Nucleus accumbens (tissue), 56 donors: ENCODE measurements around the gene SEMA3E.
"Not testable (repeated sequence)": the region's sequence is repeated elsewhere in the genome, so short reads cannot be mapped to it uniquely, and the experiment has no call there.

ENCODE experiments used
- DNase-seq, 56 donors: peaks; one replicate each; lab custom pipeline; 2025; lab: John Stamatoyannopoulos, UW

SEMA3E gene

DNA sequence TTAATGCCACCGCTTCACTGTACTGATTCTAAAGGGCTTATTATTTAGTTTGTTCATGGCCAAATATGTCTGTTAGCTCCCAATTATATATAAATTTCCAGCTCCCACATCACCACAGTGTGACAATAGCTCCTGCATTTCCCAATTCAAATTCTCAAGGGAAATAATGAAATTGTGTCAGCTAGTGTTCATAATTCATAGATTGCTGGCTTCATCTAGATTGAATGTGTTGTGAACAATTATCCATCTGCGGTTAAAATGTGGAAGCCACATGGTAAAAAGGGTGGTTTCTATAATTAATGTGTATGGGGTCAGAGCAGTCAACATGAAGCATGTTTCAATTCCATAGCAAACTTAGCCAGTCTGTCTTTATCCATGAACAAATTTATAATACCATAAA, 154.3 kb downstream of the SEMA3E start:
- DNase-seq, result no peak

DNA sequence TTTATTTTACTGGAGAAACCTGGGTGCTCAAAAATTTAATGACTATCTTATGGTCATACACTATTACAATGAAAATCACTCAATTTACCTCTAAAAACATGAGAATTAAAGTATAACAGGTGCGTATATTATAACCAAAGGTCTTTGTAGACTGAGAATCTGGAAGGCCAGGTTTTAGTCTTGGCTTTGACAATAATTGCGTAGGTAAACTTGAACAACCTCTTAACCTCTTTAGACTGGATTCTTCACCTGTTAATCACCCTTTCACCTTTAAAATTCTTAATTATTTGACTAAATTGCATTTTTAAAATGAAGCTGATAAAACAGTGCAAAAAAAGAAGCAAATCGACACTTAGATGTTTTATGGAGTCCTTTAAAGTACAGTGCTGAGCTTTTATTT, 156.1 kb downstream of the SEMA3E start:
- DNase-seq, result no peak

DNA sequence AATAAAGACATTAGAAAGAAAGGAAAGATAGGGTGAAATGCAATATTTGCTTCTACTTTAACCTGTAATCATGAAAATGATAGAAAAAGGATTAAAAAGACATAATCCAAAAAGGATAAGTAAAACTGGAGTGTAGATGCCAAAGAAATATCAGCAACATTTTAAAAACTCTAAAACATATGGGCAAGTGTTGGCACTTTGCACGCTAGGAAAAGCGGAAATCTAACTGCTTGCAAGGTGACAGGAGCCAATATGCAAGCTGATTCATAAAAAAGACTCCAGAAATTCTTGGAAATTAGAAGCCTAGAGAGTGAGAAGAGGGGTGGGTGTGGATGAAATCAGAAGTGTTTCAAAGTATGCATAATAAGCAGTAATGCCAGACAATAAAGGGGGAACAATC, 161.1 kb downstream of the SEMA3E start:
- no peak for DNase-seq

DNA sequence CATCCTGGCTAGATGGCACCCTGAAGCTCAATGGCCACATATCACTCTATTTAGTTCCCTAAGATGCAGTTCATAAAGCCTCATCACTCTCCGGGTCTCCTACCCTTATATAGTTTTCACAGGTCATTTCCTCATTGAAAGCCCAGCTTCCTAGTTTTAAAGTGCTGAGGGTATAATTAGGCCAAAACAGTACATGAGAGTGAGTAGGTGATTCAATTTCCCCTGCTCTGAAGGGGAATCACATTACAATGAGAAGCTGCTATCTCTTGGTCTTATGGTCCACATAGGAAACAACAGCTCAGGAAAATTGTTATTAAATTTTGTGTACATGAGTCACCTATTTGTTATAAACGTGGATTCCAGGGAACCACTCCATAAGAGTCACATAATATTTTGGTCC, 162.0 kb downstream of the SEMA3E start:
- DNase-seq, result no peak

DNA sequence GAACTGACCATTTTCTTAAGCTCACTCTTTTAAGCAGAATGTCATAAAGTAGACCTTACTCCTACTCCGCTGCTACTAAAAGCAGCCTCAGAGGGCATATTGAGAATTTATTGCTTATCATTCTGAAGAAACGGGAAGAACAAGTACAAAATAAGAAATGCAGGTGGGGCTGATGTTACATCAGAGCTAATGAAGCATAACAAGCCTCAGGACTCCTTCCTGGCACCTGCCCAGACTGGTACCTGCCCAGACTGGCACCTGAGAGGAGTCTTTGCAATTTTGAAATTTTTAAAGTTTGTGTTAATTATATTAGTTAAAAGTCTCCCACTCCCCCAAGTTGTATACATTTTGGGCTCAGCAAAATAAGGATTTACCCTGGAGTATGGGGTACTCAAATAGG, 162.4 kb downstream of the SEMA3E start:
- DNase-seq, result no peak

DNA sequence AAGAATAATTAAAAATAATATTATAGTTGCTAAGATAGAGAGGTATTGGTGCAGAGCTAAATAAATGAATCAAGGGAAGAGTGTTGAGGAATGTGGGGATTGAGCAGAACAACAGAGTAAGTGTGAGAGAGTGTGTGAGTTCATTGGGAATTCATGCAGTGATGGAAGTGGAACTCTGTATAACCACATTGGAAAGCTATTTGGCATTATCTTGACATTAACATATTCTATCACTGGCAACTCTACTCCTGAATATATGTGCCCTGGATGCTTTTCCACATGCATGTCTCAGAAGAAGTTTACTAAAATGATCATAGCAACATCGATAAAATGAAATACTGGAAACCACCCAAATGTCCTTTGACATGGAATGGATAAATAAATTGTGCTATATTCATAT, 164.1 kb downstream of the SEMA3E start:
- DNase-seq, result no peak

DNA sequence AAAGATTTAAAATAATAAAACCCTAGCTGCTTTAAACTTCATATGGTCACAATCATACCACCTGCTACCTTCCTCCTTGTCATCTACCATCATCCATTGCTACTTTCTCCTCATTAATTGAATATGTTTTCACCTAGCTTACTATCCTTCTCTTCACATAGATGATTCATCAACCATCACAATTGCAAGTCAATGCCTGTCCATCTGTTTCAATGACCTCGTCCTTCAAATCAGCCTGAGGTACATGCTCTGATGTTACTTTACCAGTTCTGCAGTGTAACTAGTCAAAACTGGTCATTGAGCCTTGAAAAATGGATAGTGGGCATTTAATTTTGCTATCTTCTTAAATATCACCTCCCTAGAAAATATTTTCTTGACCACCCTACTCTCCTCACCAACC, 164.7 kb downstream of the SEMA3E start:
- DNase-seq, result no peak

DNA sequence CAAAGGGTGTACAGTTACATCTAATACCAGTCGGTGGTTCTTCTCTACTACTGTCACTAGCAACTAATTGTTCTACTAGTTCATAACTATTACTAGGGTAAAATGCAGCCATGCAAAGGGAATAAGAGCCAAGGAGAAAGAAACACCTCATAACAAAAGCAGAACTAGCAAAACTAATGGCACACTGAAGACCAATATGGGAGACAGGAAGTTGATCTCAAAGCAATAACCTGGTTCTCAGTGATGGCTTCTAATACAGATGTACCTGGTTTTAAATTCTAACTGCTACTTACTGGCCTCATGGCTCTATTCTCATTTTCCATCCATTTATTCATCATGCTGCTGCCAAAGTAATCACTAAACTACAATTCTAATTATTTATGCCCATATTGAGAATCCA, 170.3 kb downstream of the SEMA3E start:
- no peak for DNase-seq

DNA sequence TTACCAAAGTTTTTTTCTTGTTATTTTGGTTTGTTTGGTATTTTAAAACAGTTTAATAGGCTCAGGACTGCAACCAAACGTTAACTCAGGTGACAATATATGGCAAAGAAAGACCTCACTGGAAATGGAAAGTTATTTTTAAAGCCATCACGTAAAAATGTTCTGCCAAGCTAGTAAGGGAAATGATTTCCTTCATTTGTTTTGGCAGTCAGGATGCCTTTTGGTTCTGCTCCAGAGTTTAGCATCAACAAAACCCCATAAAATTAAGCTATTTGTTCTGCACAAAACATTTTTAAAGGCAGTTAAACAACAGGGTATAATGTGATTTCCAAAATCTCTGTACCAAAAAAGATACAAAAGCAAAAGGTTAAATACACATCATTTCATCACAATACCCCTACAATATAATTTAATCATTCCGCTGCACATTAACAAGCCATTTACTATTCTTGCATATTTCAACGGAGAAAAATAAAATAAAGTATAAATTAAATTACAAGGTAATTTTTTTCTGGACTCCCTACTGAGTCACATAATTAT, 172.4 kb downstream of the SEMA3E start:
- no peak for DNase-seq

DNA sequence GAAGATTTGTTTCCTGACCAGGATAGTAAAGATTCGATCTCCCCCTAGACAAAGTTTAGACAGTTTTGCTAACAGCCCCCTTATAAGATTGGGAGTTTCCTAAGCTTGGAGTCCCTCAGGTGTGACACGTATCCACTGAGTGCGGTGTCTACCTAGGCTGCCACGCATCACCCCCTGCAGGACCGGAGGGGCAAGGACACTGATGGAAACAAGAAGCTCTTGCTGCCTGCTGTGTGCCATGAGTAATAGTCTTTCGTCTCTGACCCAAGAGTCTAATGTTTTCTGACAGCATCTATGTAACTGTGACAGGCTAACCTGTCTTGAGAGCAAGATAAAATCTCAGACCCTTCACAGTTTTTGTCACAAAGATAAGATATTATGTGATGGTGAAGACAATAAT, 173.5 kb downstream of the SEMA3E start:
- no peak for DNase-seq

DNA sequence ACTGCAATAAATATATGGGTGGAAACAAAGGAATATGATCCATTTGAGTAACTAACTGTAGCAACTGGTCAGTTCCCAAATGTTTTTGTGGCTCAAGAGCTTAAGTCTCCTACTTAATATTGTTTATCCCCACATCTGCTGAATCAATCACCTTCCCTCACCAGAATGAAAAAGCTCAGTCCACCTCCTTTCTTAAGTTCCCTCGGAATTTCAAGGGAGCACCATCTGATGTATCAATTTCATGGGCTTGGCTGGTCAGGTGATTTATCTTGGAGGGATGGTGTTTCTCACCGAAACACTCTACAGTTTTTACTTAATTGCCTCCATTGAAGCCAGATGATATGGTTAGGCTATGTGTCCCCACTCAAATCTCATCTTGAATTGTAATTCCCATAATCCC, 176.6 kb downstream of the SEMA3E start:
- no peak for DNase-seq

DNA sequence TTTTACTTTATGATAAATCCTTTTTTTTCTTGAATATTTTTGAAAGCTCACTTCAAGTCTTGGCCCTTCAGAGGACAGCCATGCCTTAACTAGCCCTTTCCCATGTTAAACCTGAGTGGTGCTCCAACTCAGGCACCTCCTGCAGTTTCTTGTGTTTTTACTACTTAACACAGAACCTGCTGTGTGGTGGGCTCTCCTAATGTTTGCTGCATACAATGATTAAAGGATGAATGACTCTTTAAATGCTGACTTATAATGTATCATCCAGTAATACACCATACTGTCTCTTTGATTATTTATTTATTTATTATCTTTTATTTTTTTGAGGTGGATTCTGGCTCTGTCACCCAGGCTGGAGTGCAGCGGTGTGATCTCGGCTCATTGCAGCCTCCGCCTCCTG, 179.4 kb downstream of the SEMA3E start:
- DNase-seq, result no peak

DNA sequence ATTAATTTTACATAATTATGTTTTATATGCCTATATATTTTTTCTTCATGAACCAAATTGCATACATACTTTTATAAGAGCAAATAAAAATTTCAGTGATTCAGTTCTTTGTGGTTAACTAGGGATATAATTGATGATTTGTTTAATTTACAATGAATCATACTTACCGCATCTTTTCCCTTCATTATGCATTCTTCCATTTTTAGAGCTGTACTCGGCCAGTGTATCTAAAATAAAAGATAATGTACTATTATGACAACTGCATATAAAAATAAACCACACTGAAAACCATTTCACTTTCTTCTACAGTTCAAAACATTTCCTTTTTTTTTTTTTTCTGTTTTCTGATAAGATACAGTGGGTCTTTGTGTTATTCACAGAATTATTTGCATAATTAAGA, 179.9 kb downstream of the SEMA3E start:
- no peak for DNase-seq

DNA sequence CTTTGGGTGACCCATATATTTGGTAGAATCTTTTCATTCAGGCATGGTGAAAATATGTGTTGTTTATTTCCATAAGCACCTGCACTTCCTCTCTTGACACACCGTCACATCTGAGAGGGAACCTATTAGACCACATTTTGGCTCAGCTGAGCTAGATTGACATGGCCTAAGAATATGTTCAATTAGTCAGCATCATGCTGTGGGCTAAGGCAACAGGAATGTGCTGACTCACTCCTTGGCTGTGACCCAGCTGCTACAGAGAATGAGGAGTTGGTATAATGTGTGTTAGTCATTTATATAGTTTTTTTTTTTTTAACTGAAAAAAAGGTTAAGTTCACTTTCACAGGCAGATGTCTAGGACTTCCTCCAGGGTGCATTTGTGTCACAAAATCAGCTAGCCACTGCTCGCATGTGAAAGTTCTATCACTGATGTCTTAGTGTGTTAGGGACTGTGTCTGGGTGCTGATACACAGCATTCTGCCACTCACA, 180.6 kb downstream of the SEMA3E start:
- peak in 51 of 56 donors; percentile 3 to 88 (median 41) for DNase-seq

DNA sequence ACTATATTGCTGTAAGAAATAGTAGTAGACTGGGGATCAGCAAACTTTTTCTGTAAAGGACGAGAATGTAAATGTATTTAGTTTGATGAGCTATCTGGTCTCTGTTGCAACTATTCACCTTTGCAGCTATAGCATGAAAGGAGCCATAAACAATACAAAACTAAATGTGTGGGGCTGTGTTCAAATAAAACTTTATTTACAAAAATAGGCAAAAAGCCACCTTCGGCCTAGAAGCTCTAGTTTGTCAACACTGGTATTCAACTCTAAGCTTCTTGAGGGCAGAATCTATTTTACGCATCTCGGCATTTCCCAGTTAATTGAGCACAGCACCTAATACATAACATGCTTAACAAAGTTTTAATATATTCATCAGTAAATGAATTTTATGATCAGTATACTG, 181.4 kb downstream of the SEMA3E start:
- no peak for DNase-seq

DNA sequence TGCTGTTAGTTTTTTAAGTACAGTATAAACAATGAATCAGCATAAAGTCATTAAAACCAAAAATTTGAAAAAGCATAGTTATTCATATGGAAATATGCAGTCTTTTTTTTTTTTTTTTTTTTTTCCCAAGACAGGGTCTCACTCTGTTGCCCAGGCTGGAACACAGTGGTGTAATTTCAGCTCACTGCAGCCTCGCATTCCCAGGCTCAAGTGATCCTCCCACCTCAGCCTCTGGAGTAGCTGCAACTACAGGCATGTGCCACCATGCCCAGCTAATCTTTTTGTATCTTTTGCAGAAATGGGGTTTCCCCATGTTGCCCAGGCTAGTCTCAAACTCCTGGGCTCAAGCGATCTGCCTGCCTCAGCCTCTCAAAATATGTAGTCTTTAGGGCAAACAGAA, 182.0 kb downstream of the SEMA3E start:
- no peak for DNase-seq

DNA sequence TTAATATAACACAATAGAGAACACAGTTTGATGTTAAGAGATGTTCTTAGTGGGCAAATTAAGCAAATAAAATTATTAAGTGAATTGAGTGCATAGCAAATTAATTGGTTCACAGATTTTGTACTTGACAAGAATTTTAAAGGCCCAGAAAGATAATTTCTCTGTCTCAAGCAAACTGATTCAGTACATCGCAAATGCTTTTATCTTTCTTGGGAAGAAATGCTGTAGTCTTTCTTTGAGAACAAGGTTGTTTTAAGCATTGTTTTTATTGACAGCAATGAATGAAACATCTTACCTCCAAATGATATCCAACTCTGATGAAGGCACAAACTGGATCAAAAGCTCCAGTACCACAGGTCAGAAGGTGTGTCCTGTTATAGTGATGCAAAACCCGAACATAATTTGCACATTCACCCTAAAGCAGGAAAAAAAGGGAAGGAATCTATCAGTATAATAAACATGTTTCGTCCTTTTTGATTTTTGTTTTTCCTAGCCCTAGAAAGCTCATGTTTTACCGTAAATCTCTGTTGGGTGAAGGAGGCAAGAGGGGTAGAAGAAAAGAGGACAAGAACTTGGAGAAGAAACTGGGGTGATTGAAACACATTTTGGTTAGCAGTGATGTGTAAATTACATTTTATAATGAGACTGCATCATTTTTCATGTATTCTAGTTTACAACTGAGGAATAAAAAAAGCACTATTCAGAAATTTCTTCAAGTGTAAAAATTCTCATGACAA, 182.6 kb downstream of the SEMA3E start:
- no peak for DNase-seq

DNA sequence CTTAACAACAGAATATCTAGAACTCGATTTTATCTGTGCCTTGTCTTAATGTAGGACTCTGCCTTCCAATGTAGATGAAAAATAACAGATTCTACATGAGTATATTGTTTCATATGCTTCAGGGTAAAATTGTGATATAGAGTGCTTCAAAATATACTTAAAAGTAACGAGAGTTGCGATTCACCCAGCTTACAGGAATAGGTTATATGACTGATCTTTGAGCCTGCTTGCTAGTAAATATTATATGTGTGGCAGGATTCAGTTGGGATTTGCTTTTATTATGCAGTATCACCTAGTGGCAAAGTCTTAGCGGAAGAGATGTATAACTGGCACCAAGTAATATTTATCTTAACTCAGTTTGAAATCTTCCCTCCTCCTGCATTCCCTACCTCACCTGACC, 183.3 kb downstream of the SEMA3E start:
- no peak for DNase-seq

DNA sequence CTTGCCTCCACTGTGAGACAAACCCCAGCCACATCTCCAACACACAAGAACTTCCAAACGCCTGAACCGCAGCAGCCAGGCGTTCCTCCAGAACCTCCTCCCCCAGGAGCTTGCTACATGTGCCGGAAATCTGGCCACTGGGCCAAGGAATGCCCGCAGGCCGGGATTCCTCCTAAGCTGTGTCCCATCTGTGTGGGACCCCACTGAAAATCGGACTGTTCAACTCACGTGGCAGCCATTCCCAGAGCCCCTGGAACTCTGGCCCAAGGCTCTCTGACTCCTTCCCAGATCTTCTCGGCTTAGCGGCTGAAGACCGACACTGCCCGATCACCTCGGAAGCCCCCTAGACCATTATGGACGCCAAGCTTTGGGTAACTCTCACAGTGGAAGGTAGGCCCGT, 187.1 kb downstream of the SEMA3E start:
- DNase-seq, result not testable (repeated sequence)

DNA sequence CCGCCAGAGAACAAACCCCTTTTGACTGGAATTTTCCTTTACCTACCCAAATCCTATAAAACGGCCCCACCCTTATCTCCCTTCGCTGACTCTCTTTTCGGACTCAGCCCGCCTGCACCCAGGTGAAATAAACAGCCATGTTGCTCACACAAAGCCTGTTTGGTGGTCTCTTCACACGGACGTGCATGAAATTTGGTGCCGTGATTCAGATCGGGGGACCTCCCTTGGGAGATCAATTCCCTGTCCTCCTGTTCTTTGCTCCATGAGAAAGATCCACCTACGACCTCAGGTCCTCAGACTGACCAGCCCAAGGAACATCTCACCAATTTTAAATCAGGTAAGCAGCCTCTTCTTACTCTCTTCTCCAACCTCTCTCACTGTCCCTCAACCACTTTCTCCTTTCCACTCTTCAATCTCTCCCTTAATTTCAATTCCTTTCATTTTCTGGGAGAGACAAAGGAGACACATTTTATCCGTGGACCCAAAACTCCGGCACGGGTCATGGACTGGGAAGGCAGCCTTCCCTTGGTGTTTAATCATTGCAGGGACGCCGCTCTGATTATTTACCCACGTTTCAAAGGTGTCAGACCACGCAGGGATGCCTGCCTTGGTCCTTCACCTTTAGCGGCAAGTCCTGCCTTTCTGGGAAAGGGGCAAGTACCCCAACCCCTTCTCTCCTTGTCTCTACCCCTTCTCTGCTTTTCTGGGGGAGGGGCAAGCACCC, 188.8 kb downstream of the SEMA3E start:
- DNase-seq, result not testable (repeated sequence)

DNA sequence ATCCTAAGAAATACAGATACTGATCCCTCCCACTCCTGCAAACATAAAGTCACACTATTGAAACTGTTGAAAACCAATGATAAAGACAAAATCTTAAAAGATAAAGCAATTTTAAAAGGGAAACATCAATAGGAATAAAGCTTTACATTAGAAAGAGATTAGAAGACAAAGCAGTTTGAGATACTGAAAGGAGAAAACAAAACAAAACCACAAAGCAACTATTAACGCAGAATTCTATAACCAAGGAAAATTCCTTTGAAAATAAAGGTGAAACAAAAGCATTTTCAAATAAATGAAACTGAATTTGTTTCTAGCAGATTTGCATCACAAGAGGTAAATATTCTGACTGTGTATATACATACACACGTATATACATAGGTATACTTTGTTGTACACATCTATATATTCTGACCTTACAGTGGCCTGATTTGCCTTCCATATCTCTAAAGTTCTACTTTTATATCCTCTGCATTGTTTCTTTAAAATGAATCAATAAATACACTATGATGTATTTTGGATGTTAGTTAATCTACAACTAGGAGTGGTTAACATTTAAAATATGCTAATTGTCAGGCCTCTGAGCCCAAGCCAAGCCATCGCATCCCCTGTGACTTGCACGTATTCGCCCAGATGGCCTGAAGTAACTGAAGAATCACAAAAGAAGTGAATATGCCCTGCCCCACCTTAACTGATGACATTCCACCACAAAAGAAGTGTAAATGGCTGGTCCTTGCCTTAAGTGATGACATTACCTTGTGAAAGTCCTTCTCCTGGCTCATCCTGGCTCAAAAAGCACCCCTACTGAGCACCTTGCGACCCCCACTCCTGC, 189.6 kb downstream of the SEMA3E start:
- not testable (repeated sequence) for DNase-seq
